Gastroesophageal sphincter (tissue), 4 donors: ENCODE results near the gene SV2C. TPM values are rescaled to one million over a fixed set of nuclear protein-coding genes. Genes with fewer than 3 reads are reported as not detected.

Experiments used
- ATAC-seq: fragments of 150-250 bp; one replicate; pipeline ENCODE4 v1.9.1; 2016; ENCODE audit warnings: mild to moderate bottlenecking, moderate library complexity
- H3K27ac ChIP-seq, 4 donors: fragments of 200-600 bp; sonication (generic) in 3 of 4; 1 replicate in 3 of 4; 2 replicates in 1 of 4; pipeline ENCODE4 v1.5.1; 2016 to 2019
- H3K27me3 ChIP-seq: fragments of 200-600 bp; sonication (generic); one replicate; pipeline ENCODE4 v1.5.1; 2019
- H3K36me3 ChIP-seq, 2 donors: fragments of 200-600 bp; sonication (generic); one replicate each; pipeline ENCODE4 v1.5.1; 2019; ENCODE audit warnings: control low read depth in 1 of 2
- H3K4me1 ChIP-seq, 3 donors: fragments of 200-600 bp; sonication (generic); 1 replicate in 2 of 3; 2 replicates in 1 of 3; pipeline ENCODE4 v1.5.1; 2016 to 2019; ENCODE audit warnings: control low read depth in 2 of 3
- H3K4me3 ChIP-seq, 2 donors: fragments of 200-600 bp; sonication (generic); one replicate each; pipeline ENCODE4 v1.5.1; 2019; ENCODE audit warnings: mild to moderate bottlenecking in 1 of 2, moderate library complexity in 1 of 2
- H3K9me3 ChIP-seq, 3 donors: fragments of 200-600 bp; sonication (generic); one replicate each; pipeline ENCODE4 v1.5.1; 2017 to 2019; ENCODE audit warnings: control low read depth in 2 of 3
- EP300 ChIP-seq: sonication (generic); formaldehyde crosslinking; IDR thresholded peaks from one replicate; pipeline ENCODE4 v1.6.1; 2017; ENCODE audit warnings: antibody characterized with exemption, mild to moderate bottlenecking
- POLR2A ChIP-seq, 2 donors: fragments of 450-650 bp; IDR thresholded peaks; one replicate each; pipeline ENCODE4 v1.6.1; 2017; ENCODE audit warnings: antibody characterized with exemption in 2 of 2, mild to moderate bottlenecking in 2 of 2, moderate library complexity in 1 of 2
- POLR2AphosphoS5 ChIP-seq: sonication (generic); formaldehyde crosslinking; IDR thresholded peaks from one replicate; pipeline ENCODE4 v1.6.1; 2017; ENCODE audit warnings: antibody characterized with exemption
- WGBS, 2 donors: methylation state at CpG; one replicate each; pipeline ENCODE4 v1.1.5; 2018; ENCODE audit warnings: low coverage in 1 of 2; 5-methylcytosine and 5-hydroxymethylcytosine counted together
- total RNA-seq, 4 donors: library from RNA; depleted of rRNA; stranded (reverse); fragments of >200 nt; gene quantifications; one replicate each; pipeline ENCODE4 v1.1.0, GENCODE V29; 2016
- TF ChIP-seq, protein P1 (sequence below), 4 experiments: fragments of 200-600 bp in 2 of 4; fragments of 450-650 bp in 2 of 4; sonication (generic) in 1 of 4; IDR thresholded peaks; one replicate each; pipeline ENCODE4 v1.5.1; 2017 to 2019; ENCODE audit warnings: antibody characterized with exemption in 4 of 4, mild to moderate bottlenecking in 2 of 4, moderate library complexity in 2 of 4

The SV2C gene
- total RNA-seq, 4 donors from 2014 or later, result 0.16 to 0.67 (median 0.39) TPM

DNA sequence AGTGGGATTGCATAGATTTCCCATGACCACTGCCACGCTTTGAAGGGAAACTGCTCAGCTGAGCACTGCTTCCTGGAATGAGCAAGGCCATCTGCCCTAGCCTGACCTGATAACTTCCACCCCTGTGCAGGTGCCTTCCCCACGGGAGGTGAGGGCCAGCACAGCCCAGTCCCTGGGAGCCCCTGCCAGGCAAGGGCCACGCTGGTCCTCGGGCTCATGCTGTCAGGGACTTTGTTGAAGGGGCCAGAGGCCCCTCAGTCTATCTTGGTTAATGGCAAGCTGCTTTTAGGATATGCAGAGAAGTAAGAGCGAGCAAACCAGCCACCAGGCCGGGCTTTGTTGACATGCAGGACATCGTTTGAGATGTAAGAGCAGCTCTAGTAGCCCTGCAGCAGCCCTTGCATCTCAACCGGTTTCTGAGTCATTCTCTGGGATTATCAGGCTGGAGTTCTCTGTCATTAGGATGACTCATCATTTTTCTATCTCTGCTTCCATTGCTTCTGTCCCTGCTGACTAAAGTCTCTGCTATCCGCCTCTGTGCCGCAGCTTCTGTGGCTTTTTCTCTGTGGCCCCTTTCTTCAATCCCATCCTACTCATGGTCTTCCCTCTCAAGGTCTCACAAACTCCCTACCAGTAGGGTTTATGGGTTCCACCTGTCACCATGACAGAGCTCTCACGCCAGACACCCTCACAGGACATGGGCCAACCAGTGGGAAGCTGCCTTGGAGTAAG is 289.3 kb downstream of the SV2C start:
- no peak for ATAC-seq
- no peaks in the 10 kb centered on the region for H3K27me3 ChIP-seq
- no peaks in the 10 kb centered on the region for H3K36me3 ChIP-seq
- H3K9me3 ChIP-seq, result no peaks in the 10 kb centered on the region
- H3K4me3 ChIP-seq, result no peak overlapping the region
- TF ChIP-seq POLR2A (IDR thresholded peaks at IDR 0.05) (no peak), POLR2AphosphoS5 (no peak), EP300 (no peak)
- TF ChIP-seq, protein P1, sequence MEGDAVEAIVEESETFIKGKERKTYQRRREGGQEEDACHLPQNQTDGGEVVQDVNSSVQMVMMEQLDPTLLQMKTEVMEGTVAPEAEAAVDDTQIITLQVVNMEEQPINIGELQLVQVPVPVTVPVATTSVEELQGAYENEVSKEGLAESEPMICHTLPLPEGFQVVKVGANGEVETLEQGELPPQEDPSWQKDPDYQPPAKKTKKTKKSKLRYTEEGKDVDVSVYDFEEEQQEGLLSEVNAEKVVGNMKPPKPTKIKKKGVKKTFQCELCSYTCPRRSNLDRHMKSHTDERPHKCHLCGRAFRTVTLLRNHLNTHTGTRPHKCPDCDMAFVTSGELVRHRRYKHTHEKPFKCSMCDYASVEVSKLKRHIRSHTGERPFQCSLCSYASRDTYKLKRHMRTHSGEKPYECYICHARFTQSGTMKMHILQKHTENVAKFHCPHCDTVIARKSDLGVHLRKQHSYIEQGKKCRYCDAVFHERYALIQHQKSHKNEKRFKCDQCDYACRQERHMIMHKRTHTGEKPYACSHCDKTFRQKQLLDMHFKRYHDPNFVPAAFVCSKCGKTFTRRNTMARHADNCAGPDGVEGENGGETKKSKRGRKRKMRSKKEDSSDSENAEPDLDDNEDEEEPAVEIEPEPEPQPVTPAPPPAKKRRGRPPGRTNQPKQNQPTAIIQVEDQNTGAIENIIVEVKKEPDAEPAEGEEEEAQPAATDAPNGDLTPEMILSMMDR (IDR thresholded peaks at IDR 0.05), result no peak
- no peak overlapping the region for H3K27ac ChIP-seq
- H3K4me1 ChIP-seq, result no peaks in the 10 kb centered on the region
- WGBS, 2 donors, result 45 to 62% methylated on average over 2 to 6 of the region's 11 CpGs

DNA sequence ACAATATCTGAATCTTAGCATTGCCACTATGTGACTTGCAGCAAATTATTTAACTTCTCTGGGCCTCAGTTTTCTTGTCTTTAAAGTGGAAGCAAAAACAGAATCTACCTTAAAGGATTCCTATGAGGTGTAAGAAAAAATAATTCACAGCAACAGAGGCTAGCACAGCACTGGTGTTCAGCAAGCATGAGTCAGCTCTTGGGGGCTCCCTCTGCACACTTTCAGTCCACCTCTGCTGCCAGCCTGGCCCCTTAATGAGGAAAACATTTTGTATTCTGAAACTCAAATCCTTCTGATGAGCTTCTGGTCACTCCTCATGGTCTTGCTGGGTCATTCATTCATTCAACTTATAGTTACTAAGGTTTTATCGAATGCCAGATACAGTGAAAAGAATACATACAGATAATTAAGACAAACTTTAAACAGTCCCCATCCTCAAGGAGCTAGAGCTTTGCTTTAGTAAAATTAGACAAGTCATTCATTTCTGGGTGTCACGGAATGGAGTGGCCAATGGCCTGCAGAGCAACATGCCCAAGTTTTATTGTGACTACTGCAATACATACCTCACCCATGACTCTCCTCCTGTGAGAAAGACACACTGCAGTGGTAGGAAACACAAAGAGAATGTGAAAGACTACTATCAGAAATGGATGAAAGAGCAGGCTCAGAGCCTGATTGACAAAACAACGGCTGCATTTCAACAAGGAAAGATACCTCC is 293.1 kb downstream of the SV2C start:
- H3K9me3 ChIP-seq, result no peaks in the 10 kb centered on the region
- TF ChIP-seq POLR2AphosphoS5, result no peak

DNA sequence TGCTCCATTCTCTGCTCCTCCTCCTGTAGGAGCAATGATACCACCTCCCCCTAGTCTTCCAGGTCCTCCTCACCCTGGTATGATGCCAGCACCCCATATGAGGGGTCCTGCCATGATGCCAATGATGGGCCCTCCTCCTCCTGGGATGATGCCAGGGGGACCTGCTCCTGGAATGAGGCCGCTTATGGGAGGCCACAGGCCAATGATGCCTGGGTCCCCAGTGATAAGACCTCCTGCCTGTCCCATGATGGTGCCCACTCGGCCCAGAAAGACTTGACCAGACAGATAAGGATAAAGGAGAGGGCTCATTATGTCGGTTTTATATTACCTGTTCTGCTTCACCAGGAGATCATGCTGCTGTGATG is 293.7 kb downstream of the SV2C start:
- WGBS, 2 donors, result 75% methylated on average over 2 of the region's 3 CpGs; no CpG with 5 or more reads in 1 of the 2 donors
- H3K27ac ChIP-seq, result no peak overlapping the region
- no peak overlapping the region for H3K4me3 ChIP-seq
- H3K36me3 ChIP-seq, result no peaks in the 10 kb centered on the region
- no peak for ATAC-seq
- H3K4me1 ChIP-seq, result no peaks in the 10 kb centered on the region
- no peaks in the 10 kb centered on the region for H3K9me3 ChIP-seq
- no peaks in the 10 kb centered on the region for H3K27me3 ChIP-seq
- TF ChIP-seq, protein P1 (IDR thresholded peaks at IDR 0.05), result no peak
- no peak for TF ChIP-seq POLR2A (IDR thresholded peaks at IDR 0.05)

More for the DNA sequence above, 293.1 kb downstream of the SV2C start:
- Histone ChIP-seq H3K4me1 (no peaks in the 10 kb centered on the region), H3K36me3 (no peaks in the 10 kb centered on the region), H3K4me3 (no peak overlapping the region), H3K27me3 (no peaks in the 10 kb centered on the region), H3K27ac (no peak overlapping the region)
- no peak for ATAC-seq
- WGBS, 2 donors, result 78 to 100% methylated on average over 2 to 3 of the region's 3 CpGs

- H3K36me3 ChIP-seq, result no peaks in the 10 kb centered on the region
- no peaks in the 10 kb centered on the region for H3K4me1 ChIP-seq
- H3K4me3 ChIP-seq, result no peak overlapping the region
- TF ChIP-seq, protein P1 (IDR thresholded peaks at IDR 0.05), result no peak
- TF ChIP-seq EP300 (no peak), POLR2AphosphoS5 (no peak), POLR2A (IDR thresholded peaks at IDR 0.05) (no peak)
- no peak for ATAC-seq
- H3K9me3 ChIP-seq, result no peaks in the 10 kb centered on the region
- H3K27ac ChIP-seq, result no peak overlapping the region
- H3K27me3 ChIP-seq, result no peaks in the 10 kb centered on the region
- 93 to 100% methylated on average over 3 to 6 of the region's 6 CpGs for WGBS, 2 donors
Measured at GRCh38 chr5:76378355-76378754, 295.2 kb downstream of the SV2C start.

DNA sequence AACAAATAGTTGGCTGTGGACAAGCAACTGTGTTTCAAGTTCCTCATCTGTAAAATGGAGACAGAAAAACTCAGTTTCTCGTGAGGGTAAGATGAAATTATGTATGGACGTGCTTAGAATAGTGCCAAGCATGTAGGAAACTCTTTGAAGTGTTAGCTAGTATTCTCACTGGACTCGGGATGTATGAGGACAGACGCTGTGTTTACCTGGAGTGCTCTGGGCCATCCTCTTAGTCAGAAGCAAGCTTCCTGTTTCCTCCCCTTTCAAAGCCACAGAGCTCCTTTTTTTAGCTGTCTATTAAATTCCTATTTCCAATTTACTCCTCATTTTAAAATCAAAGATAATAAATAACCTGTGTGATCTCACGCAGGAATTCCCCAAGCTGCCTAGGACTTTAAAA is 296.1 kb downstream of the SV2C start:
- 63 to 72% methylated on average over 4 to 5 of the region's 5 CpGs for WGBS, 2 donors
- no peaks in the 10 kb centered on the region for H3K4me1 ChIP-seq
- H3K9me3 ChIP-seq, result no peaks in the 10 kb centered on the region
- no peaks in the 10 kb centered on the region for H3K36me3 ChIP-seq
- H3K27me3 ChIP-seq, result no peaks in the 10 kb centered on the region
- H3K4me3 ChIP-seq, result no peak overlapping the region
- TF ChIP-seq, protein P1 (IDR thresholded peaks at IDR 0.05), result no peak
- no peak for TF ChIP-seq POLR2AphosphoS5
- no peak for TF ChIP-seq POLR2A (IDR thresholded peaks at IDR 0.05)
- no peak for TF ChIP-seq EP300
- no peak overlapping the region for H3K27ac ChIP-seq
- ATAC-seq, result no peak
